ENCODE data around the gene AJM1.
A peak's percentile ranks its signal among the peaks of the same experiment; 100 is the strongest.
"Not testable (repeated sequence)": the region's sequence is repeated elsewhere in the genome, so short reads cannot be mapped to it uniquely, and the experiment has no call there.

Gene AJM1

GRCh38 chr9:136842380-136842948, at the start of gene AJM1:
TSS of gene AJM1 (plus strand) at chr9:136842478. CDS start at chr9:136844415, 1,937 bp downstream.
- in situ Hi-C loops (cut with HindIII; ENCODE audit: low sequenced_read_pairs): not testable (repeated sequence)
- peak within 1 kb of the TSS; percentile 52 for H3K4me3 ChIP-seq (ENCODE audit: low read depth, low read length)
- peak; percentile 90 for TF ChIP-seq CTCF (IDR thresholded peaks at IDR 0.05; ENCODE audit: low read depth, low read length)
- DNase-seq (ENCODE audit: low read depth, low spot score): peak; percentile 76

GRCh38 chr9:136793086-136793946, 49.0 kb upstream of the AJM1 start:
- DNase-seq (ENCODE audit: low read depth, low spot score): no peak
- H3K4me3 ChIP-seq (ENCODE audit: low read depth, low read length): no peak overlapping the region
- TF ChIP-seq CTCF (IDR thresholded peaks at IDR 0.05; ENCODE audit: low read depth, low read length): no peak
- in situ Hi-C loops (cut with HindIII; ENCODE audit: low sequenced_read_pairs): no loop called here

- no peak for TF ChIP-seq CTCF (IDR thresholded peaks at IDR 0.05; ENCODE audit: low read depth, low read length)
- no peak overlapping the region for H3K4me3 ChIP-seq (ENCODE audit: low read depth, low read length)
- no peak for DNase-seq (ENCODE audit: low read depth, low spot score)
- in situ Hi-C loops (cut with HindIII; ENCODE audit: low sequenced_read_pairs): no loop called here
These were observed 47.8 kb upstream of the AJM1 start for GRCh38 chr9:136794281-136794999.

GRCh38 chr9:136795000-136795348, 47.3 kb upstream of the AJM1 start:
- no peak for DNase-seq (ENCODE audit: low read depth, low spot score)
- in situ Hi-C loops (cut with HindIII; ENCODE audit: low sequenced_read_pairs): no loop called here
- TF ChIP-seq CTCF (IDR thresholded peaks at IDR 0.05; ENCODE audit: low read depth, low read length): no peak
- H3K4me3 ChIP-seq (ENCODE audit: low read depth, low read length): no peak overlapping the region

GRCh38 chr9:136796238-136796774, 46.0 kb upstream of the AJM1 start, which contains the start of gene CCDC183:
TSS of gene CCDC183 (plus strand) at chr9:136796338. CDS start at chr9:136796398, 60 bp downstream.
- no peak within 1 kb of the TSS for H3K4me3 ChIP-seq (ENCODE audit: low read depth, low read length)
- no peak for TF ChIP-seq CTCF (IDR thresholded peaks at IDR 0.05; ENCODE audit: low read depth, low read length)
- in situ Hi-C loops (cut with HindIII; ENCODE audit: low sequenced_read_pairs): no loop called here
- DNase-seq (ENCODE audit: low read depth, low spot score): no peak

GRCh38 chr9:136796775-136797347, 45.4 kb upstream of the AJM1 start:
- DNase-seq (ENCODE audit: low read depth, low spot score); in situ Hi-C loops (cut with HindIII; ENCODE audit: low sequenced_read_pairs); H3K4me3 ChIP-seq (ENCODE audit: low read depth, low read length): not testable (repeated sequence)
